GM18868 (cell line): ENCODE measurements around the gene DNAJC1.
"Not testable (repeated sequence)": the region's sequence is repeated elsewhere in the genome, so short reads cannot be mapped to it uniquely, and the experiment has no call there.

Experiments used
- ATAC-seq: cut with Tn5 transposase; IDR thresholded peaks from one replicate; pipeline ENCODE4 v1.9.1; 2021; ENCODE audit warnings: mild to moderate bottlenecking, moderate library complexity; ENCODE audit not compliant: unreplicated experiment

Gene DNAJC1, protein sequence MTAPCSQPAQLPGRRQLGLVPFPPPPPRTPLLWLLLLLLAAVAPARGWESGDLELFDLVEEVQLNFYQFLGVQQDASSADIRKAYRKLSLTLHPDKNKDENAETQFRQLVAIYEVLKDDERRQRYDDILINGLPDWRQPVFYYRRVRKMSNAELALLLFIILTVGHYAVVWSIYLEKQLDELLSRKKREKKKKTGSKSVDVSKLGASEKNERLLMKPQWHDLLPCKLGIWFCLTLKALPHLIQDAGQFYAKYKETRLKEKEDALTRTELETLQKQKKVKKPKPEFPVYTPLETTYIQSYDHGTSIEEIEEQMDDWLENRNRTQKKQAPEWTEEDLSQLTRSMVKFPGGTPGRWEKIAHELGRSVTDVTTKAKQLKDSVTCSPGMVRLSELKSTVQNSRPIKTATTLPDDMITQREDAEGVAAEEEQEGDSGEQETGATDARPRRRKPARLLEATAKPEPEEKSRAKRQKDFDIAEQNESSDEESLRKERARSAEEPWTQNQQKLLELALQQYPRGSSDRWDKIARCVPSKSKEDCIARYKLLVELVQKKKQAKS

DNA sequence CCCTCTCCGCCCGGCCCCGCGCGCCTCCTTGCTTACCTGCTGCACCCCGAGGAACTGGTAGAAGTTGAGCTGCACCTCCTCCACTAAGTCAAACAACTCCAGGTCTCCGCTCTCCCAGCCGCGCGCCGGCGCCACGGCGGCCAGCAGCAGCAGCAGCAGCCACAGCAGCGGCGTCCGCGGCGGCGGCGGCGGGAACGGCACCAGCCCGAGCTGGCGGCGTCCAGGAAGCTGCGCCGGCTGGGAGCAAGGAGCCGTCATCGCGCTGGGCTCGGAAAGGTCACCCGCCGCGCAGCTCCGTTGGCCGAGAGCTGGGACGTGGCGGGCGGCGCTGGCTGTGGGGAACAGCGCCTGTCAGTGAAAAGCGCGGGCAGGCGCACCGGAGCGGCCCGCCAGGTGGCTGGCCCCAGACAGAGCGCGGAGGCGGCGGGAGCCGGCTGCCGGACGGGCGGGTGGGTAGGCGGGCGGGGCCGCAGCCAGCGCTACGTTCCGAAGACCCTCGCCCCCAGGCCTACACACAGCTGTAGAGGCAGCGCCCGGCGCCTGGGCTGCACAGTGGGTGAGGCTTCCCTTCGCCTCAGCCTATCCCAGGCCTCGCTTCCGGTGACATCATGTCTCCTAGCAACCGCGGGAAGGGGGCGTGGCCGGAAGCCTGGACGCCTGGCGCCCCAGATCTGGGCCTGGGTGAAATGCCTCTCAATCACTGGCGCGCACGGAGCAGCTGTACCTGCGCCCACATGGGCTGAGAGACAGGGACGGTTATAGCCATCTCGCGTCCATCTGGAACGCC lies at the start of gene DNAJC1:
Gene DNAJC1, minus strand, starts transcription at position 554 of the 787 bp plus-strand sequence. Its CDS starts 296 bp downstream, at position 258.
- peak; percentile 95 for ATAC-seq

DNA sequence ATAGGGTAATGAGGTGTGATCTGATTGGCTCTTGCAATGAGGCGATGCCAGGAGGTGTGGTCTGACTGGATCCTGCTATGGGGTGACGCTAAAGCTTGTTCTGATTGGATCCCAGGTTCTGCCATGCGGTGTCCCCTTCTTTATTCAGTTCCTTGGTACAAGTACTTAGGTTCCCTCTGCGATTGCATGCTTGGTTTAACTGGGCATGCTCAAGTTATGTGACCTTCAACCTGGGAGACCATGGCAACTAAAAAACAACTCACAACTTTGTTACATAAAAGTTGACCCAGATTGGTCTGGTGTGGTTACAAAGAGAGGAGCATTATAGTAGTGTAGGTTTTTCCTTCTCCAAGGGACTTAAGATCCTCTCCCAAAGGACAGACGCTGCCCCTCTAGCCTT lies 49.5 kb upstream of the DNAJC1 start:
- ATAC-seq, result no peak

DNA sequence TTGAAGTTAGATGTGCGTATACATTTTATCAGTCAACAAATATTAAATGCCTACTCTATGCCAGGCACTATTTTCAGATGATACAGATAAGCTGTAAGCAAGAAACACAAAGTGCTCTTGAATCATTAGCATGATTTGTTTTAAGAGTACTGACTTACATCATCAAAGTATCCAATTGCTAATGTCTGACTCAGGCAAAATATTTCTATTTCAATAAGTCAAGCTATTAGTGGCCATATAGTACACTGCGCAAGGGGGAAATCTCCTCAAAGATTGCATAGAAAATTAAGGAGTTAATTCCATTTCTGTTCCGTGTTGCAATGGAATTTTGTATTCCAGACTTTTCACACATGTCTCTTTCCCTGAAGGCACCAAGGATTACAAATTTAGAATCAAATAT lies 46.1 kb upstream of the DNAJC1 start:
- ATAC-seq, result no peak

DNA sequence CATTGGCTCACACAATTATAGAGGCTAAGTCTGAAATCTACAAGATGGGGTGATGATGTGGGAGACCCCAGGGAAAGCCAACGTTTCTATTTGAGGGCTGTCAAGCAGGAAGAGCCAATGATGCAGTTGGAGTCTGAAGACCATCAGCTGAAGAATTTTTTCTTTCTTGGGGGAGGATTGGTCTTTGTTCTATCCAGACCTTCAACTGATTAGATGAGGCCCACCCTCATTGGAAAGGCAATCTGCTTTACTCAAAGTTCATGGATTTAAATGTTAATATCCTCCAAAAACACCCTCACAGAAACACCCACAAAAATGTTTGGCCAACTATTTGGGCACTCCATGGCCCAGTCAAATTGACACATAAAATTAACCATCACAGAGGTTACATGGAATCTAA lies 44.3 kb upstream of the DNAJC1 start:
- no peak for ATAC-seq

DNA sequence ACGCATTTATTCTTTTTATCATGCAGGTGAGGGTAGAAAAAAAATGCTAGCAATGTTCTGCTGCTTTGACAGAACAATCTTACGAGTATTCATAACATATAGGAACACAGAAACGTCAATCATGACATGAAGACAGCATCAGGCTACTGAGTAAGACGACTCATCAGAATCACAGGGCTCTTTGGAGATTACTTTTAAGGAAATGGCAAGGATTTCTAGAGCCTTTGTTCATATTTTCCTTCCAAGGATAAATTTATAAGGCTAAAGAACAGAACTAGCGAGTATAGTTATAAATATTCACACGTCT lies 39.8 kb upstream of the DNAJC1 start:
- no peak for ATAC-seq

DNA sequence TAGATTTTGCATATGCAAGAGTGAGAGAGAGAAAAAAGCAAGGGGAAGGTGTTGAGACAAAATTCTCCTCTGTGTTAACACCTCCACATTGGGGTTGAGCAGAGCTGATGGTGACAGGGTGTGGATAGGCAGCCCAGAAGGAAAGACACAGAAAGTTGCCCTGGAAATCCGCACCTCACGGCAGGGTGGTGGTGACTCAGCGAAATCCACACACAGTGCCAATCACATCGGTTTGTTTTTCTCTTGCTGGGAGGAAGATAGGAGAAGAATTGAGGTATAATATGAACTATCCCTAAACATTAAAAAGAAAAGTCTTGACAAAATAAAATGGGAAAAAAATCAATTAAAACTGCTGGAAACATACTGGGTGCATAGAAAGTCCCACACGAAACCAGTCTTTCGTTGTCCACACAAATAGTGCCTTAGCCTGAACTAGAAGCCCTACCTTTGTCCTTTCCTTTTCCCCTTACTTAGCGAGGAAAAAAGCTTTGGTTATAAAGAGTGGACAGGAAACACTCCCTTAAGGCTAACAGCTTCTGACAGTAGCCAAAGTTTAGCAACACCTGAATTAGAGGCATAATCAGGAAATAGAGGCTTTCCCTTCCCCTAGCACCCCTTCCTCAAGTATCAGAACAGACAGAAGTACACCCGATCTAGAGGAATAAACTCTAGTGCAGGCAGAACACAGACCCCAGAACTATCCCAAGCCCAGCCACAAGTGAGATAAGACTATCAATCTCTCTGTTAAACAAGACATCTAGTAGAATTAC lies 39.2 kb upstream of the DNAJC1 start:
- no peak for ATAC-seq

DNA sequence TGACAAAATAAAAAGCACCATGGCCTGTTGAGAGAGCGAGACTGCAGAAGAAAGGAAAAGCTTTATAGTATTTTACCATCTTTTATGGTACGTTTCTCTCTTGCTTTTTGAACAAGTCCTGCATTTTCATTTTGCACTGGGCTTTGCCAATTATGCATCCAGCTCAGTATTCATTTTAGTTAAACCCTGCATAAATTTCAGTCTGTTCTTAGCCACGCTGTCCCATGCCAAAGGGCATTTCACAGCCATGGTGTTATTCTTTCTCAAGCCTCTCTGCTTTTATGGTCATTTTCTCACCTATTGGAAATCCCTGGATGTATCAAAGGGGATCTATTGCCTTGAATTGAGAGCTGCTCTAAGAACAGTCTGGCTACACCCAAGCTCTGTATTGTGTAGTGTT lies 30.8 kb upstream of the DNAJC1 start:
- no peak for ATAC-seq

DNA sequence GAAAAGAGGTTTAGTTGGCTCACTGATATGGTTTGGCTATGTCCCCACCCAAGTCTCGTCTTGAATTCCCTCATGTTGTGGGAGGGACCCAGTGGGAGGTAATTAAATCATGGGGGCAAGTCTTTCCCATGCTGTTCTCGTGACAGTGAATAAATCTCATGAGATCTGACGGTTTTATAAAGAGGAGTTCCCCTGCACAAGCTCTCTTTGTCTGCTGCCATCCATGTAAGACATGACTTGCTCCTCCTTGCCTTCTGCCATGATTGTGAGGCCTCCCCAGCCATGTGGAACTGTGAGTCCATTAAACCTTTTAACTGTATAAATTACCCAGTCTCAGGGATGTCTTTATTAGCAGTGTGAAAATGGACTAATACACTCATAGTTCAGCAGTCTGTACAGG lies 28.7 kb upstream of the DNAJC1 start:
- ATAC-seq, result not testable (repeated sequence)

DNA sequence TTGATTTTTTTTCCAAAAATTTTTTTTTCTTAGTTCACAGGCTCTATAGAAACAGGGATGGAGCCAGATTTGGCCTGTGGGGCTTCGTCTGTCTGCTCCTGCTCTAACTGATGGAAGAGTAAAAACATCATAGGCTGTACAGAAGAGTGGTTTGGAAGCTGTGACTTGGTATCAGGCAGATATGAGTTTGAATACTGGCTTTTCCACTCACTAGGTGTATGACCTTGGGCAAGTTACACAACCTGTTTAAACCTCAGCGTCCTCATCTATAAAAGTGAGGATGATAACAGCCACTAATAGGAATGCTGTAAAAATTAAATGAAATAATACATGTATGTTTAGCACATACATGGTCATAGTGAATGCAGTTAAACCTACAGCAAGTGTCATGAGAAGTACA lies 26.9 kb upstream of the DNAJC1 start:
- no peak for ATAC-seq

DNA sequence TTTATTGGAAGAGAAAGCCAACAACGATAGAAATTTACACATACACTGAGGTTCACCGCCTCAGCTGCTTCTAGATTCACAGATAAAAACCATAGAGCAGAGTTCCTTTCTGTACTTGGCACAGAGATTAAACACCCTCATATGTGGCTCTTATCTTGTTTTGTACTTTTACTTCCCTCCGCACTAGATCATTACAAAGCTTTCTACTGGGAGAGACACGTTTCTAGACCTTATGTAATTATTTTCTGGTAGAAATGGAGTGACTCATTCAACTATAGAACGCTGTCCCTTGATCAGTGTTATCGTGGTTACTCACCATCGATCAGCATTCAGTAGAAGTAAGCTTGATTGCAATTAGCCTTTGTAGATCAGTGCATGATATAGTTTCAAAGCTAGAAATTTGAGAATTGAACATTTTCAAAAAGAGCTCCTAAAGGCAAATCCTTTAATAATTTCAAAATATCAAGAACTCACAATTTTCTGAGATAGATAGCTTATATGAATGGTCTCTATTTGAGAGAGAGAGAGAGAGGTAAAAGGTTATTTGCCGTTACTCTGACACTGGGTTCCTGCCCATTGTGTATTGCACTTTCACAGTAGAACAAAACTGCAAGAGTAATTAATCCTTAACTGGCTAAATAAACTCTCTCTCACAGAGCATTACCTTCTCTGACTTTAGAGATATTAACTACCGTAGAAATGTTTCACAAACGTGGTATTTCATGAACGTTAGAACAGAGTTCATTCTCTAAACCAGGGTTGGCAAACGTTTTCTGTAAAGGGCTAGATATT lies 26.1 kb upstream of the DNAJC1 start:
- no peak for ATAC-seq

DNA sequence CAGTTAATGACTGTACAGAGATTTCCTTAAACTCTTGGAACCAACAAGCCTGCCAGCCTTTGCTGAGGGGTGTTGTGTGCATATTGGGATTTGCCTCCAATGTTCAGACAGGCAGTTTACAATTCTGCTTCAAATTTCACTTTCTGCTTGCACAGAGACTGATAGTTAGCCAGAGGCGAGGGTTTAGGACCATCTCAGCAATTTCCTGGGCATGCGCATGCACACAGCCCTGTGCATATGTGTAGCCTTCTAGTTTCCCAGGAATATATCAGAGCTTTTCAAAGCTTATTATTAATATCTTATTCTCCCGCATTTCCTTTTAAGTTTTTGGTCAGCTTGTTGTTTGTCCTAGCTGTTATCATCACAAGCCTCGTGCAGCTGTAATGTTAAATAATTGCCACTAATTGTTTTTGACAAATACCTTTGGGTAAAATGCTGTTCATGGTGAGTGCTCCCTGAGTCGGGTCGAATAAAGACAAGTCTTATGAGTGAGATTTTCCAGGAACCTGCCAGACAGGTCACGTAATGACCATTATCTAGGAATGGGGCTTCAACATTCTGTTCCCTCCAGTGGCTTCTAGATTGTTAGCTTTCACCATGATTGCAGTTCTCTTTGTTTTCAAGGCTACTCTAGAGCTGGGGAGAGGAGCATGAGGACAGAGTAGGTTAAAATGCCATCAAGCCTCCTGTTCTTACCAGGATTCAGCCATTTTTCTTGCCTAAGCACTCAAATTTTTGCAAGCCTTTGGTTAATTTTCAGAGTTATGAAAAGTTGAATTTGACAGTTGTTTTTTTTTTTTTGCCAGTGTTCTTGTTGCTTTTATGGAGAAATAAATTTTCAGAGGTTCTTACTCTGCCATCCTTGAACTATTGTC lies 24.1 kb upstream of the DNAJC1 start:
- ATAC-seq, result no peak

DNA sequence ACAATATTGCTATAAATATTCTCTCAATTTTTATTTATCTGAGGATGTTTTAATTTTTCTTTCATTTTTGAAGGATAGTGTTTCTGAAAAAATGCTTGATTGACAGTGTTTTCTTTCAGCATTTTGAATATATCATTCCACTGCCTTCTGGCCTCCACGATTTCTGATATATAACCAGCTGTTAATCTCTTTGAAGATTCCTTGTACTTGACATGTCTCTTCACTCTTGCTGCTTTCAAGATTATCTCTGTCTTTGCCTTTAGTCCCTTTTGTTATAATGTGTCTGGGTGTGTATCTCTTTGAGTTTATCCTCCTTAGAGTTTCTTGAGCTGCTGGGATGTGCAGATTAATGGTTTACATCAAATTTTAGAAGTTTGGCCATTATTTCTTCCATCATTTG lies 22.8 kb upstream of the DNAJC1 start:
- ATAC-seq, result no peak

DNA sequence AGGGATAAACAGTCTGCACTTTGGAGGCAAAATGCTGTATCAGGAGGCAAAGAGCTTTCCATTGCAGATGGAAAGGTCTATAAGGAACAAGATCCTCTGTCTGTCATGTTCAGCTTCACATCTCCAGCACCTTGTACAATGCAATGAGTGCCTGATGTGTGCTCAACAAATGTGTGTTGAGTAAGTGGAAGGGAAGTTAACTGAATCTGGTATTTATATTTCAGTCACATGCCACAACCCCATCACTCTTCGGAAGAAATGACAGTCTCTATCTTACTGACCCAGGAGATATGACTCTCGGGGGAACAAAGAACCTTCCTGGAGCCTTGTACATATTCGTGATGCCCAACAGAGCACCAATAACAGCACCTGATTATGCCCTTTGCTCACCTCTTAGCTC lies 20.0 kb upstream of the DNAJC1 start:
- no peak for ATAC-seq

DNA sequence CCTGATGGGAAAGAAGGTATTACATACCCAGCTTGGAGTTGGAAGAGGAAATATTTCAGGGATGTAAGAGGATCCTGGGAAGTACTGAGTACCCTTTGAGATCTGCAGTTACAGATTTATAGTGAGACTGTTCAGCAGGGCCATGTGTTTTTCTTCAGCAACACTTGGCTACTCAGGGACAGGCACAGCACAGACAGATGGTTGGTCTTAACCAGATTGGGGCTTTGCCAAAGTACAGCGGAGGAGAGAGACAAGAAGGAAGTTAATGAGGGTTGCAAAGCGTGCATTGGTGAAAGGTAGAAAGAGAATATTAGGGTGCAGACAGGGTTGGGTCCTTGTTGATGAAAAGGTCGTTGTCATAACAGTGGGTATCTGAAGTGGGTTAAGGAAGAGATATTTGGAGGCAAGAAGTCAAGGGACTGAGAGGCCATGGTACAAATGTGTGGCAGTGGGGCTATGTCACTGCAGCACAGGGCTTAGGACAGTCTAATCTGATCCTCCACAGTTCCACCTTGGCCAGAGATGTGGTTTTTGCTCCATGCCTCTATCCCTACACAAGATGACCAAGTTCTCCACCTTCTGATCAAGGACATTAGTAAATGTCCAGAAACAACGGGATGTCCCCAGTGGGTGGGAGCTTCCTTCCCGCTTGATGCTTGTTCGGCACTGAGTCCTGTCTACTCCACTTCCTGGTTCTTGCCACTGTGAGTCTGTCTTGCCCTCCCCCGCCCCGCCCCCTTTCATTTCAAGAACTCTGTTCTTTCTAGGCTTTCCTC lies 18.9 kb upstream of the DNAJC1 start:
- no peak for ATAC-seq

DNA sequence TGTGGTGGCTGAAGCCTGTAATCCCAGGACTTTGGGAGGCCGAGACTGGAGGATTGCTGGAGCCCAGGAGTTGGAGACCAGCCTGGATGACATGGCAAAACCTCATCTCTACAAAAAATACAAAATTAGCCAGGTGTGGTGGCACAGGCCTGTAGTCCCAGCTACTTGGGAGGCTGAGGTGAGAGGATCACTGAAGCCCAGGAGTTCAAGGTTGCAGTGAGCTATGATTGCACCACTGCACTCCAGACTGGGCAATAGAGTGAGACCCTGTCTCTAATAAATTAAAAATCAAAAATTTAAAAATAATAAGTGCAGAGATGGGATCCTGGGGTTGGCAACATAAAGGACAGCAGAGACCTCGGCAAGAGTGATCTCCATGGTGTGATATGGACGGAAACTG lies 17.6 kb upstream of the DNAJC1 start:
- not testable (repeated sequence) for ATAC-seq

DNA sequence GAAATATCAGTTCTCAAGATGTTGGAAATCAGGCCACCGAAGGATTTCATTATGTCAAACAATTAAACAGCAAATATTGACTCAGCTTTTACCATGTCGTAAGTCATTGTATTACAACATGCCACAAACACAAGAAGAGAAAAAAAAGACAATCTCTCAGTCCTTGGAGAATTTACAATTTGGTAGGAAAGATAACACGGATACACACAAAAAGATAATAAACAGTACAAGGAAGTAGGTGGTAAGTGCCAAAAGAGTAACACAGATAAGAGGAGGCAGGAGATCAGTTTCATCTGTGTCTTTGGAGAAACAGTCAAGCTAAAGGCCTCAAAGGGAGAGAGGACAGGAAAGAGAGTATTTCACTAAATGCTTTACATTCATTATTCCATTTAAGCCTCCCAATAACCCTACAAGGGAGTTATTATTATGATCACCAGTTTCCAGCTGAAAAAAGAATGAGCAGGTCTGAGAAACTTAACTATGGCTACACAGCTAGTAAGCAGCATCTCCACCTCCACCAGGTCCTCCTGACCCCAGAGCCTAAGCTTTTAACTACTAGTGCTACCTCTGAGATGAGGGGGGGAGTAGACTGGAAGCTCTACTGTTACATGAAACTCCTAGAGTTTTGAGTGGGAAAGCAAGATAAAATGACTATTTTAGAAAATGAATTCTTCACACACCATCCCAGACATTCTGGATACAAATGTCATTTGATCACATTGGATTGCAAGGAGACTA lies 13.9 kb upstream of the DNAJC1 start:
- ATAC-seq, result no peak

DNA sequence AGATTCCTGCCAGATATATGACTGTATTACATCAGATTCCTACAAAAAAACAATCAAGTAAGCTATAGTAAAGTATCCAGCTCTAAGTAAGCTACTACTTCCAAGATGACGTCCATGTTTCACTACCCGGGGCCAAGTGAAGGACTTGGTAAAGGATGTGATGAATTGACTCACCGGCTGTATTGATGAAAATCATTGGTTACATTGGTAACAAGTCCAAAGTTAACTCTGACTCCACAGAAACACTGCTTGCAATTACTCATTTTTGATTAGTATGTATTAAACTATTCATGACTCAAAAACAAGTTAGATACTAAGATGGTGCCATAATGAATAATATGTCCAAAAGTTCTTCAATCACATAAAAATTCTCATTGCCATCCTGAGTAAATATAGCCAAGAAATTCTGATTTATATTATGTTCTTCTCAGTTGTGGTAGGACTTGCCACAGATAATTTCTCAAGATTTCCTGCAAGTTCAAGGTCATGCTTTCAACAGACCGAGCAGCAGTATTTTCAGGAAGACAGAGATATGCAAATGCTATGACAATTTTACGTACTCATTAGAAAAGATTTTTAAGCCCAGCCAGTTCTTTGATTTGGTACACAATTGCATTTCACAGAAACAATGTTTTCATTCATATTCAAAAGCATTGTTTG lies 12.6 kb upstream of the DNAJC1 start:
- no peak for ATAC-seq

DNA sequence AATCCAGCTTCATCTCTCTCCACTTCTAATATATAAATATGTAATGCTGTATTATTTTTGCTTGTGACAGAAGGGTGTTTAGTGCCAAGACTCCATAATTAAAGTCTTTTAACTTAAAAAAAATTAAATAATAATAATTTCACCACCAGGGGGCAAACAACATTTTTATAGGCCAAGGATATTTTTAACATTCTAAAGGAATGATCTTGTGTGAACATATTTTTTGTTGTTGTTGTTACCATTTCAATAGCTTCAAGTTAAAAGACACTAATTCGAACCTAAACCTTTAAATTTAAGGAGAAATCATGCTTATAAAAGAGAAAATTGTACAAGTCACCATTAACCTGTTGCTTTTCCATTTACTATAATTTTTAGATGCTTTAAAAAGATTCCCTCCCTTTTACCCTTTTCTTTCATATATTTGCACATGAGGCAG lies 7.5 kb upstream of the DNAJC1 start:
- no peak for ATAC-seq
